Mesendoderm (in vitro differentiated cells): ENCODE data around the gene ERC1.
"Not testable (repeated sequence)": the region's sequence is repeated elsewhere in the genome, so short reads cannot be mapped to it uniquely, and the experiment has no call there.

Experiments
- DNase-seq: peaks from one replicate; pipeline ENCODE4 v3.0.0; 2013
- H2AK5ac ChIP-seq: 2 replicates; pipeline ENCODE4 v1.6.1; 2013; ENCODE audit warnings: low read length, inconsistent platforms
- H2BK120ac ChIP-seq: 2 replicates; pipeline ENCODE4 v1.6.1; 2013; ENCODE audit warnings: low read depth, mild to moderate bottlenecking, low read length, moderate library complexity, mixed read lengths
- H2BK15ac ChIP-seq: replicated peaks from 2 replicates; pipeline ENCODE4 v1.6.1; 2013; ENCODE audit warnings: low read depth, mild to moderate bottlenecking, moderate library complexity
- H2BK5ac ChIP-seq: 2 replicates; pipeline ENCODE4 v1.6.1; 2013; ENCODE audit warnings: low read length, inconsistent platforms
- H3K18ac ChIP-seq: 2 replicates; pipeline ENCODE4 v1.6.1; 2013; ENCODE audit warnings: mild to moderate bottlenecking, low read length, mixed read lengths
- H3K23ac ChIP-seq: one replicate; pipeline ENCODE4 v1.6.1; 2013; ENCODE audit warnings: low read length
- H3K27ac ChIP-seq: 2 replicates; pipeline ENCODE4 v1.5.1; 2013; ENCODE audit warnings: low read depth, mild to moderate bottlenecking, inconsistent platforms, low read length, moderate library complexity
- H3K27me3 ChIP-seq: 2 replicates; pipeline ENCODE4 v1.6.1; 2013; ENCODE audit warnings: low read length, control low read depth, mild to moderate bottlenecking, inconsistent platforms; ENCODE audit not compliant: insufficient read depth, poor library complexity
- H3K36me3 ChIP-seq: 2 replicates; pipeline ENCODE4 v1.6.1; 2013; ENCODE audit warnings: low read length, inconsistent platforms; ENCODE audit not compliant: control insufficient read depth, insufficient read depth
- H3K4ac ChIP-seq: one replicate; pipeline ENCODE4 v1.6.1; 2013; ENCODE audit warnings: low read depth, mild to moderate bottlenecking, low read length, moderate library complexity
- H3K4me1 ChIP-seq: 2 replicates; pipeline ENCODE4 v1.6.1; 2013; ENCODE audit warnings: low read depth, low read length, inconsistent platforms; ENCODE audit not compliant: control insufficient read depth
- H3K4me2 ChIP-seq: 2 replicates; pipeline ENCODE4 v1.6.1; 2013; ENCODE audit warnings: low read length
- H3K4me3 ChIP-seq: 2 replicates; pipeline ENCODE4 v1.5.1; 2013; ENCODE audit warnings: mild to moderate bottlenecking, low read length
- H3K56ac ChIP-seq: one replicate; pipeline ENCODE4 v1.6.1; 2013; ENCODE audit warnings: low read length
- H3K79me1 ChIP-seq: 2 replicates; pipeline ENCODE4 v1.6.1; 2013; ENCODE audit warnings: low read length, inconsistent platforms
- H3K79me2 ChIP-seq: 2 replicates; pipeline ENCODE4 v1.6.1; 2013; ENCODE audit warnings: mild to moderate bottlenecking, low read length; ENCODE audit not compliant: control insufficient read depth, insufficient read depth
- H3K9ac ChIP-seq: 2 replicates; pipeline ENCODE4 v1.6.1; 2013; ENCODE audit warnings: low read length, inconsistent platforms
- H4K5ac ChIP-seq: one replicate; pipeline ENCODE4 v1.6.1; 2013; ENCODE audit warnings: low read length
- H4K8ac ChIP-seq: one replicate; pipeline ENCODE4 v1.6.1; 2013; ENCODE audit warnings: low read depth, mild to moderate bottlenecking, control low read depth, low read length, moderate library complexity
- WGBS: extraction: QIAGEN DNeasy Blood & Tissue Kit; methylation state at CpG from one replicate; pipeline ENCODE4 v1.1.7; 2013; ENCODE audit warnings: low lambda C conversion rate, missing lambda C conversion rate; ENCODE audit not compliant: insufficient coverage; ENCODE audit errors: extremely low coverage; 5-methylcytosine and 5-hydroxymethylcytosine counted together

Gene ERC1

GRCh38 chr12:997505-997904 is 6.5 kb downstream of the ERC1 start:
- Histone ChIP-seq H2BK5ac (no peak overlapping the region), H3K4me1 (no peaks in the 10 kb centered on the region), H3K79me1 (peaks cover 8% of the 10 kb centered on the region), H3K23ac (no peak overlapping the region), H3K4ac (no peak overlapping the region), H3K27ac (no peak overlapping the region), H2AK5ac (no peak overlapping the region), H3K4me2 (no peak overlapping the region), H3K9ac (no peak overlapping the region), H3K79me2 (peaks cover 9% of the 10 kb centered on the region), H4K8ac (no peak overlapping the region), H3K4me3 (no peak overlapping the region), H2BK120ac (no peak overlapping the region), H3K56ac (no peak overlapping the region), H3K36me3 (no peaks in the 10 kb centered on the region), H3K27me3 (no peaks in the 10 kb centered on the region), H2BK15ac (no peak overlapping the region), H4K5ac (no peak overlapping the region), H3K18ac (no peak overlapping the region)
- no CpG with 5 or more reads among the region's 1 CpG for WGBS
- no peak for DNase-seq

GRCh38 chr12:998020-998874 is 7.2 kb downstream of the ERC1 start:
- no peak overlapping the region for H2BK15ac ChIP-seq
- no peak overlapping the region for H2BK120ac ChIP-seq
- H3K18ac ChIP-seq, result no peak overlapping the region
- no peak overlapping the region for H2AK5ac ChIP-seq
- H3K9ac ChIP-seq, result no peak overlapping the region
- no peak for DNase-seq
- peaks cover 6% of the 10 kb centered on the region for H3K79me2 ChIP-seq
- no peak overlapping the region for H3K4ac ChIP-seq
- H4K5ac ChIP-seq, result no peak overlapping the region
- H3K4me1 ChIP-seq, result no peaks in the 10 kb centered on the region
- H3K79me1 ChIP-seq, result peaks cover 7% of the 10 kb centered on the region
- no peak overlapping the region for H2BK5ac ChIP-seq
- H3K23ac ChIP-seq, result no peak overlapping the region
- no peaks in the 10 kb centered on the region for H3K36me3 ChIP-seq
- H3K56ac ChIP-seq, result peak overlapping the region; percentile 11
- no peak overlapping the region for H4K8ac ChIP-seq
- no peak overlapping the region for H3K27ac ChIP-seq
- H3K4me2 ChIP-seq, result no peak overlapping the region
- H3K27me3 ChIP-seq, result no peaks in the 10 kb centered on the region
- H3K4me3 ChIP-seq, result no peak overlapping the region
- WGBS, result no CpG with 5 or more reads among the region's 6 CpGs

- H3K27me3 ChIP-seq, DNase-seq, H2BK15ac ChIP-seq, H2AK5ac ChIP-seq, H3K4me1 ChIP-seq, H3K4me2 ChIP-seq, H4K8ac ChIP-seq, H3K23ac ChIP-seq, H3K79me2 ChIP-seq, H3K79me1 ChIP-seq, H2BK120ac ChIP-seq, H3K4me3 ChIP-seq, H2BK5ac ChIP-seq, H4K5ac ChIP-seq, H3K27ac ChIP-seq, H3K4ac ChIP-seq, H3K36me3 ChIP-seq, H3K56ac ChIP-seq, H3K9ac ChIP-seq, H3K18ac ChIP-seq: not testable (repeated sequence)
- no CpG with 5 or more reads among the region's 7 CpGs for WGBS
Observed at GRCh38 chr12:999736-1000135, 8.7 kb downstream of the ERC1 start.

GRCh38 chr12:1001507-1001906 is 10.5 kb downstream of the ERC1 start:
- no peaks in the 10 kb centered on the region for H3K36me3 ChIP-seq
- peaks cover 1% of the 10 kb centered on the region for H3K79me2 ChIP-seq
- no peak overlapping the region for H2BK120ac ChIP-seq
- H3K9ac ChIP-seq, result no peak overlapping the region
- no peak overlapping the region for H3K27ac ChIP-seq
- DNase-seq, result no peak
- H3K4me1 ChIP-seq, result peaks cover 5% of the 10 kb centered on the region
- no peak overlapping the region for H2BK5ac ChIP-seq
- peaks cover 10% of the 10 kb centered on the region for H3K79me1 ChIP-seq
- no peak overlapping the region for H2BK15ac ChIP-seq
- no peak overlapping the region for H2AK5ac ChIP-seq
- H4K5ac ChIP-seq, result no peak overlapping the region
- no peak overlapping the region for H3K56ac ChIP-seq
- no peaks in the 10 kb centered on the region for H3K27me3 ChIP-seq
- no peak overlapping the region for H3K4me3 ChIP-seq
- no peak overlapping the region for H3K18ac ChIP-seq
- no peak overlapping the region for H3K4me2 ChIP-seq
- H3K23ac ChIP-seq, result no peak overlapping the region
- H3K4ac ChIP-seq, result no peak overlapping the region
- no CpG with 5 or more reads among the region's 3 CpGs for WGBS
- no peak overlapping the region for H4K8ac ChIP-seq

- H3K4me2 ChIP-seq, result no peak overlapping the region
- peak; percentile 41 for DNase-seq
- no peak overlapping the region for H3K18ac ChIP-seq
- no peak overlapping the region for H2BK5ac ChIP-seq
- H4K5ac ChIP-seq, result no peak overlapping the region
- H3K4me3 ChIP-seq, result no peak overlapping the region
- H3K56ac ChIP-seq, result peak overlapping the region; percentile 18
- peaks cover 5% of the 10 kb centered on the region for H3K4me1 ChIP-seq
- no peak overlapping the region for H3K27ac ChIP-seq
- H2BK15ac ChIP-seq, result no peak overlapping the region
- peaks cover 9% of the 10 kb centered on the region for H3K79me1 ChIP-seq
- peak overlapping the region; percentile 45 for H3K23ac ChIP-seq
- H2BK120ac ChIP-seq, result no peak overlapping the region
- H3K27me3 ChIP-seq, result no peaks in the 10 kb centered on the region
- no peak overlapping the region for H4K8ac ChIP-seq
- no peaks in the 10 kb centered on the region for H3K79me2 ChIP-seq
- H2AK5ac ChIP-seq, result no peak overlapping the region
- H3K36me3 ChIP-seq, result no peaks in the 10 kb centered on the region
- H3K4ac ChIP-seq, result no peak overlapping the region
- no CpG with 5 or more reads among the region's 3 CpGs for WGBS
- no peak overlapping the region for H3K9ac ChIP-seq
Observed at GRCh38 chr12:1003600-1004271, 12.7 kb downstream of the ERC1 start.
